H9 (cell line): ENCODE results near the gene HS3ST6. TPM values are rescaled to one million over a fixed set of nuclear protein-coding genes. Genes with fewer than 3 reads are reported as not detected.

ENCODE experiments used
- DNase-seq: peaks from one replicate; pipeline ENCODE4 v3.0.0-alpha.2; 2017
- H2AFZ ChIP-seq: one replicate; pipeline ENCODE4 v1.6.1; 2013; ENCODE audit warnings: mild to moderate bottlenecking, low read length, control low read depth, moderate library complexity
- H2AK5ac ChIP-seq: 2 replicates; pipeline ENCODE4 v1.6.1; 2013; ENCODE audit warnings: low read length, control low read depth, mixed read lengths; ENCODE audit not compliant: insufficient read length
- H2BK120ac ChIP-seq: one replicate; pipeline ENCODE4 v1.6.1; 2013; ENCODE audit warnings: low read depth, mild to moderate bottlenecking, low read length, control low read depth, inconsistent platforms; ENCODE audit not compliant: poor library complexity, severe bottlenecking
- H2BK12ac ChIP-seq: 2 replicates; pipeline ENCODE4 v1.6.1; 2013; ENCODE audit warnings: low read length, control low read depth, mixed read lengths, low read depth; ENCODE audit not compliant: insufficient read length
- H2BK15ac ChIP-seq: 2 replicates; pipeline ENCODE4 v1.6.1; 2013; ENCODE audit warnings: low read depth, low read length, control low read depth
- H2BK20ac ChIP-seq: one replicate; pipeline ENCODE4 v1.6.1; 2013; ENCODE audit warnings: low read depth, mild to moderate bottlenecking, low read length, control low read depth, inconsistent platforms; ENCODE audit not compliant: poor library complexity, severe bottlenecking
- H2BK5ac ChIP-seq: 2 replicates; pipeline ENCODE4 v1.6.1; 2013; ENCODE audit warnings: low read length, control low read depth, mixed read lengths; ENCODE audit not compliant: insufficient read length
- H3K14ac ChIP-seq: 2 replicates; pipeline ENCODE4 v1.6.1; 2013; ENCODE audit warnings: low read length, control low read depth; ENCODE audit not compliant: insufficient read depth
- H3K18ac ChIP-seq: 2 replicates; pipeline ENCODE4 v1.6.1; 2013; ENCODE audit warnings: low read depth, mild to moderate bottlenecking, mixed read lengths, low read length, control low read depth; ENCODE audit not compliant: insufficient read length
- H3K23ac ChIP-seq: 2 replicates; pipeline ENCODE4 v1.6.1; 2013; ENCODE audit warnings: low read length, control low read depth, mixed read lengths, low read depth; ENCODE audit not compliant: insufficient read length
- H3K23me2 ChIP-seq: 2 replicates; pipeline ENCODE4 v1.6.1; 2013; ENCODE audit warnings: low read depth, mild to moderate bottlenecking, mixed read lengths, low read length, control low read depth; ENCODE audit not compliant: insufficient read length, poor library complexity, severe bottlenecking
- H3K27ac ChIP-seq: 2 replicates; pipeline ENCODE4 v1.5.1; 2013; ENCODE audit warnings: low read length, control low read depth, mixed read lengths, low read depth; ENCODE audit not compliant: insufficient read length
- H3K27me3 ChIP-seq: 2 replicates; pipeline ENCODE4 v1.6.1; 2013; ENCODE audit warnings: low read length, control low read depth, inconsistent platforms; ENCODE audit not compliant: insufficient read depth
- H3K4ac ChIP-seq: 2 replicates; pipeline ENCODE4 v1.6.1; 2013; ENCODE audit warnings: low read depth, mild to moderate bottlenecking, control low read depth, inconsistent platforms, low read length, moderate library complexity
- H3K4me1 ChIP-seq: 2 replicates; pipeline ENCODE4 v1.6.1; 2013; ENCODE audit warnings: low read length, control low read depth, inconsistent platforms; ENCODE audit not compliant: insufficient read depth
- H3K4me2 ChIP-seq: 2 replicates; pipeline ENCODE4 v1.6.1; 2013; ENCODE audit warnings: low read length, control low read depth, mixed read lengths; ENCODE audit not compliant: insufficient read length, insufficient read depth
- H3K56ac ChIP-seq: 2 replicates; pipeline ENCODE4 v1.6.1; 2013; ENCODE audit warnings: low read depth, mild to moderate bottlenecking, mixed read lengths, low read length, control low read depth; ENCODE audit not compliant: insufficient read length
- H3K79me1 ChIP-seq: 2 replicates; pipeline ENCODE4 v1.6.1; 2013; ENCODE audit warnings: low read depth, mild to moderate bottlenecking, moderate library complexity, low read length, control low read depth, inconsistent platforms; ENCODE audit not compliant: insufficient read depth, poor library complexity, severe bottlenecking
- H3K79me2 ChIP-seq: 2 replicates; pipeline ENCODE4 v1.6.1; 2013; ENCODE audit warnings: low read length, control low read depth, inconsistent platforms; ENCODE audit not compliant: insufficient read depth
- H3K9ac ChIP-seq: 2 replicates; pipeline ENCODE4 v1.6.1; 2013; ENCODE audit warnings: low read length, control low read depth, mixed read lengths; ENCODE audit not compliant: insufficient read length; ENCODE audit errors: extremely low read depth
- H3K9me3 ChIP-seq: one replicate; pipeline ENCODE4 v1.6.1; 2013; ENCODE audit warnings: low read depth, low read length, inconsistent platforms; ENCODE audit not compliant: control insufficient read depth
- H3T11ph ChIP-seq: one replicate; pipeline ENCODE4 v1.6.1; 2013; ENCODE audit warnings: mild to moderate bottlenecking, low read length, control low read depth, inconsistent platforms
- H4K20me1 ChIP-seq: one replicate; pipeline ENCODE4 v1.6.1; 2013; ENCODE audit not compliant: control insufficient read depth, insufficient read length, insufficient read depth
- H4K5ac ChIP-seq: 2 replicates; pipeline ENCODE4 v1.6.1; 2013; ENCODE audit warnings: low read depth, mild to moderate bottlenecking, mixed read lengths, low read length, control low read depth; ENCODE audit not compliant: insufficient read length
- H4K8ac ChIP-seq: replicated peaks from 2 replicates; pipeline ENCODE4 v1.6.1; 2013; ENCODE audit warnings: low read length, control low read depth, mixed read lengths, low read depth; ENCODE audit not compliant: insufficient read length
- H4K91ac ChIP-seq: 2 replicates; pipeline ENCODE4 v1.6.1; 2013; ENCODE audit warnings: low read depth, mild to moderate bottlenecking, moderate library complexity, mixed read lengths, low read length, control low read depth; ENCODE audit not compliant: insufficient read length
- H3K27ac Mint-ChIP-seq, 3 experiments: 2 replicates in 2 of 3; 3 replicates in 1 of 3; pipeline ENCODE4 v1.8.0; 2020 to 2021; ENCODE audit warnings: mixed read lengths in 3 of 3, mild to moderate bottlenecking in 1 of 3, moderate library complexity in 1 of 3
- H3K27me3 Mint-ChIP-seq: 2 replicates; pipeline ENCODE4 v1.8.0; 2021; ENCODE audit warnings: low read depth, mild to moderate bottlenecking, moderate library complexity, mixed read lengths
- H3K36me3 Mint-ChIP-seq, 3 experiments: 2 replicates in 2 of 3; 3 replicates in 1 of 3; pipeline ENCODE4 v1.8.0; 2020 to 2021; ENCODE audit warnings: low read depth in 3 of 3, mixed read lengths in 3 of 3; ENCODE audit not compliant: insufficient read depth in 1 of 3
- H3K4me1 Mint-ChIP-seq, 2 experiments: 2 replicates each; pipeline ENCODE4 v1.8.0; 2020; ENCODE audit warnings: mixed read lengths in 2 of 2
- H3K4me3 Mint-ChIP-seq, 2 experiments: 2 replicates in 1 of 2; 3 replicates in 1 of 2; pipeline ENCODE4 v1.8.0; 2020 to 2021; ENCODE audit warnings: mild to moderate bottlenecking in 2 of 2, mixed read lengths in 2 of 2, moderate library complexity in 1 of 2
- H3K9me3 Mint-ChIP-seq, 2 experiments: 2 replicates in 1 of 2; 3 replicates in 1 of 2; pipeline ENCODE4 v1.8.0; 2020; ENCODE audit warnings: mild to moderate bottlenecking in 2 of 2, mixed read lengths in 2 of 2, moderate library complexity in 1 of 2
- CTCF ChIP-seq: fragments of 200-600 bp; sonication (generic); conservative IDR thresholded peaks from 3 replicates; pipeline ENCODE4 v1.8.0; 2021; ENCODE audit warnings: antibody characterized with exemption, mild to moderate bottlenecking
- WGBS: extraction: QIAGEN DNeasy Blood & Tissue Kit; methylation state at CpG from one replicate; pipeline ENCODE4 v1.1.7; 2013; ENCODE audit warnings: missing lambda C conversion rate, low lambda C conversion rate, mixed read lengths; ENCODE audit not compliant: insufficient read length; ENCODE audit errors: extremely low coverage; 5-methylcytosine and 5-hydroxymethylcytosine counted together
- total RNA-seq: library from RNA; stranded (reverse); gene quantifications from 2 replicates; pipeline ENCODE4 v1.2.1, GENCODE V29; 2021

The HS3ST6 gene
- total RNA-seq, 1 experiment from 2014 or later, result not detected

GRCh38 chr16:1871974-1872635 lies 46.1 kb downstream of the HS3ST6 start, which contains the start of gene MEIOB:
Gene MEIOB (minus strand): TSS chr16:1872164. CDS start chr16:1868175, 3,989 bp downstream.
- H3K4me1 ChIP-seq, result no peaks in the 10 kb centered on the region
- H2BK120ac ChIP-seq, result no peak within 1 kb of the TSS
- no peak within 1 kb of the TSS for H3K4ac ChIP-seq
- peaks cover 37% of the 10 kb centered on the region for H3K27me3 Mint-ChIP-seq
- no peak within 1 kb of the TSS for H2BK20ac ChIP-seq
- peaks cover 0 to 3% (median 0%) of the 10 kb centered on the region in 3 experiments; a peak in 1 of 7 replicates for H3K36me3 Mint-ChIP-seq
- H2AFZ ChIP-seq, result peak within 1 kb of the TSS; percentile 22
- no peak within 1 kb of the TSS for H3K23ac ChIP-seq
- DNase-seq, result peak; percentile 90
- H4K91ac ChIP-seq, result no peak within 1 kb of the TSS
- no peaks in the 10 kb centered on the region for H3K9me3 ChIP-seq
- no peak within 1 kb of the TSS for H3K18ac ChIP-seq
- no peaks in the 10 kb centered on the region; the same call in 1 of the 2 replicates for H3K79me2 ChIP-seq
- peak within 1 kb of the TSS; percentile 63 to 96 for H3K4me3 Mint-ChIP-seq
- peak within 1 kb of the TSS; percentile 53 for H3K4me2 ChIP-seq
- H3K79me1 ChIP-seq, result no peaks in the 10 kb centered on the region
- no peaks in the 10 kb centered on the region for H4K20me1 ChIP-seq
- peaks cover 0 to 2% of the 10 kb centered on the region in 2 experiments; a peak in 1 of 5 replicates for H3K9me3 Mint-ChIP-seq
- no peak within 1 kb of the TSS for H3K9ac ChIP-seq
- H3K27me3 ChIP-seq, result no peaks in the 10 kb centered on the region; the same call in 1 of the 2 replicates
- no peak within 1 kb of the TSS for H3T11ph ChIP-seq
- no CpG with 5 or more reads among the region's 68 CpGs for WGBS
- H4K8ac ChIP-seq, result no peak within 1 kb of the TSS
- no peak within 1 kb of the TSS for H2BK12ac ChIP-seq
- no peak within 1 kb of the TSS for H2BK5ac ChIP-seq
- peak within 1 kb of the TSS in 1 of 3 experiments; percentile 65; a peak in 1 of 7 replicates for H3K27ac Mint-ChIP-seq
- H3K23me2 ChIP-seq, result no peaks in the 10 kb centered on the region
- no peak within 1 kb of the TSS for H2BK15ac ChIP-seq
- no peak within 1 kb of the TSS for H3K14ac ChIP-seq
- no peak within 1 kb of the TSS for H3K56ac ChIP-seq
- no peak within 1 kb of the TSS for H4K5ac ChIP-seq
- H3K27ac ChIP-seq, result no peak within 1 kb of the TSS
- no peak for TF ChIP-seq CTCF
- no peak within 1 kb of the TSS for H2AK5ac ChIP-seq
- peaks cover 2 to 5% of the 10 kb centered on the region in 2 experiments; a peak in 2 of 4 replicates for H3K4me1 Mint-ChIP-seq
